A549 treated with Hydrocortisone at 1 μM for 4 hours (cell line): Measurements from ENCODE around the gene RND2. TPM values are rescaled to one million over a fixed set of nuclear protein-coding genes. Genes with fewer than 3 reads are reported as not detected.

Source experiments
- total RNA-seq: library from RNA; stranded (reverse); fragments of 200-300 nt; extraction: Qiagen RNA extraction; gene quantifications from 5 replicates; pipeline ENCODE4 v1.2.3, GENCODE V29; 2022

Gene RND2, protein sequence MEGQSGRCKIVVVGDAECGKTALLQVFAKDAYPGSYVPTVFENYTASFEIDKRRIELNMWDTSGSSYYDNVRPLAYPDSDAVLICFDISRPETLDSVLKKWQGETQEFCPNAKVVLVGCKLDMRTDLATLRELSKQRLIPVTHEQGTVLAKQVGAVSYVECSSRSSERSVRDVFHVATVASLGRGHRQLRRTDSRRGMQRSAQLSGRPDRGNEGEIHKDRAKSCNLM
- 0.07 to 0.22 TPM (median 0.15 TPM) in 5 replicates for total RNA-seq

DNA sequence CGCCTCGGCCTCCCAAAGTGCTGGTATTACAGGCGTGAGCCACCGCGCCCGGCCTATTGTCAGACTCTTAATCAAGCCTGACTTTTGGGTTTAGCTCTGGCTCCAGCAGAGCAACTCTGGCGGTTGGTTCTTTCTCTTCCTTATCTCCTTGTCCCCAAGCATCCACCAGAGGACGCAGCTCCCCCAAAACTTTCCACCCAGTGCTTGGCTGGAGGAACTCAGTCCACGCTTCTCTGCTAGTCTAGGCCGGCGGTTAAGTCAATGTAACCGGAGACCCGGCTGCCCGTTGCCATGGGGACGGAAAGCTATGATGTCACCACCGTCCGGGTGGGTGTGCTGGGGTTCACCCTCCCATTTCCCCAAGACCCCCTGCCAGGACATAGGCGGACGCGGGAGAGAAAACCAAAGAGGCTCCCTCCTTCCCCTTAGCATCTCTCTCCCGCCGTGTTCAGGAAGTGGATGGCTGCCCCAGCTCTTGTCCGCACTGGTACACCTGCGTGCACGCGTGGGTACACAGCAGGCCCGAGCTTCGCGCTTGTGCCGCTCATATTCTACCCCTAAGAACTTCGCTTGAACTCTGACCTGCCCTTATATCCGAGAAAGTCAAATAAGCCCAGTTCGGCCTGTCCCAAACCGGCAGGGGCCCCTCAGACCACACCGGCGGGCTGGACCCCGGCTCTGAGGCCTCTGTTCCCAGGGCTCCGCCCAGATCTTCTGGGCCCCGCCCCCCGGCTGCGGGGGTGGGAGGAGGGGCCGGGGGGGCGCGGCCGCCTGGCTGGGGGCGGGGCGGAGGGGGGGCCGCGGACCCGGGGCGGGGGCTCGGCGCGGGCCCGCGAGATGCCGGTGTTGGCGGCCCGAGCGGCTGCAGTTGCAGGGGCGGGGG is at the start of gene RND2:
TSS of gene RND2 (plus strand) at position 825 of the 883 bp plus-strand sequence. CDS start 117 bp downstream, outside the sequence.

DNA sequence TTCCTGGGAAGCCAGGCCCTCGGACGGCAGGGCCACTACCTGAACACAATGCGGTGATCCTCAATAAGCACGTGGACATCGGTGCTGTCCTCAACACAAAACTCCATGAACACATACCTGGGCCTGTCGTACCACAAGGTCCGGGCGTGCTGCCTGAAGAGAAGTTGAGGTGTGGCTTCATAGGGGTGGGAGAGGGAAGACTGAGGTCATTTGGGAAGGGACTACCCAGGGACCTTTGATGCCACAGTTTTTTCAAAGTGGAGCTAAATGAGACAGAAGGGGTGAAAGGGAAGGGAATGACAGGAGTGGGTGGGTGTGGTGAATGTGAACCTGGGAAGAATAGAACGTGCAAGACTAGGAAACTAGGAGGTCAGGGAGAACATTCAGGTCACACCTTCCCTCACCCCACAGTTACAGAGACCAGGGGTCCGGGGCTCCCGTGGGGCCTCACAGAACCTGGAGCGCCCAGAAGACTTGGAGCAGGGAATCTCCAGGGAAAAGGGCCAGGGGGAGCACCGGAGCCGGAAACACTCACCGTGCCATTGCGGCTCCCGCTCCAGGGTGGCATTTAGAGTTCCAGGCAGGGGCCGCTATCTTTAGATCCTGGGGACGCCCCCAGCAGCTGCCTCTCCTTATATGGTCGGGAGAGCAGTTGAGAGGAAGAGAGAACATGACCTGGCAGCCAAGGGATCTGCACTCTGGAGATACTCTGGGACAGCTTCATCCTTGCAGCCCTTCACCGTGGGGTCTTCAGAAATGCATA is 45.3 kb upstream of the RND2 start, which contains the start of gene PTGES3L:
TSS of gene PTGES3L (minus strand) at position 570 of the 763 bp plus-strand sequence. CDS start at position 543, 27 bp downstream.

DNA sequence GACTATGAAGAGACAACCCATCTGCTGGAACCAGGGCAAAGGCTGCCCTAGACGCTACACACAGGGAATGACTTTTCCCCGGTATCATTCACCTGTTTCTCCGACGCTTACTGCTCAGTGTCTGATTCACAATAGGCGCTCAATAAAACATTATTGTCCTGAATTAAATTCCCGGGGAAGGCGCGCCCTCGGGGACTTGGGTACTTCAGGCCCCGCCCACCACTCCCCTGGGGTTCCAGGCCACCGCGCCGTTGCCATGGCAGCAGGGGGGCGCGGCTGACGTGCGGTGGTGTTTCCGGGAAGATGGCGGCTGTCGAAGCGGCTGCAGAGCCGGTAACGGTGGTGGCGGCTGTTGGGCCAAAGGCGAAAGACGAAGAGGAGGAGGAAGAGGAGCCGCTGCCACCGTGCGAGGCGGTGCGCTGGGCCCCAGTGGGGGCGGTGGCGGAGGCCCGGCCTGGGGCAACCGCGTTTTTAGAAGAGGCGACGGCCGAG is 44.7 kb upstream of the RND2 start, which contains the start of gene RUNDC1:
TSS of gene RUNDC1 (plus strand) at position 292 of the 492 bp plus-strand sequence. CDS start at position 304, 12 bp downstream.

DNA sequence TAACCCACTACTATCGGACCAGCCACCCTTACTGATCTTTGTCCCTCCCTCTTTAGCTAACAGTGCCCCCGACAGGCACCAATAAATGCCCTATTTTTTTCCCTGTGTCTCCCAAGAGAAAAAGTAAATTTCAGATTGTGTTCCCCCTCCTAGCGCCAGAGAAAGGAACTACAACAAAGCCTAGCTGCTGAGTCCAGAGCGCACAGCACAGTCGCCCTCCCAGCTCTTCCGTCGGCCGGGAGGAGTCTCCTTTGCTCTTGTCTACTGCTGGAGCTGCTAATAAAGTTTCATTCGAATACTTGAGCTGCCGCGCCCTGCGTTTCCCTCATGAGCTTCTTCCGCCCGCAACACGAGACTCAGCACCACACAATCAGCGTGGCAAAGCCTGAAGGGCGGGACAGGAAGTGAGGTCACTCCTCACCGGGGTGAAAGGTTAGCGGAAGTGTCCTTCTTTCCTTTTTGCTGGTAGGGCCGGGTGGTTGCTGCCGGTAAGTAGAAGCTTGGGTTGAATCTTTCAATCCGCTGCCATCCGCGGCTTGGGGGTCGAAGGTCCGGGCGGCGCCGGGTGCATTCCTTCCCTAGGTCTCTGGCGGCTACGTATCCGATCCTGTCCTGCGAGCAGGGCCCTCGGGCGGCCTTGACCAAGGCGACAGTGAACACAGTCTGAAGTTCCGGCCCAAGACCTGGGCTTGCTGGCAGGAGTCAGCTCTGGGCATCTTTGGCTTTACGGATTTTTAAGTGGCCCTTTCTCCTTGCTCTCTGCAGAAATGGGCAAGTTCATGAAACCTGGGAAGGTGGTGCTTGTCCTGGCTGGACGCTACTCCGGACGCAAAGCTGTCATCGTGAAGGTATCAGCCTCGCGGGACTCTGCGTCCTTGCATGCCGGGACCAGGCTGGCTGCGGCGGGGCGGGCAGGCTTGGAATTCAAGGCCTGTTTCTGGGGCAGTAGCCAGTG is 26.8 kb upstream of the RND2 start, which contains the start of gene RPL27:
TSS of gene RPL27 (plus strand) at position 436 of the 955 bp plus-strand sequence. CDS start at position 768, 332 bp downstream.

DNA sequence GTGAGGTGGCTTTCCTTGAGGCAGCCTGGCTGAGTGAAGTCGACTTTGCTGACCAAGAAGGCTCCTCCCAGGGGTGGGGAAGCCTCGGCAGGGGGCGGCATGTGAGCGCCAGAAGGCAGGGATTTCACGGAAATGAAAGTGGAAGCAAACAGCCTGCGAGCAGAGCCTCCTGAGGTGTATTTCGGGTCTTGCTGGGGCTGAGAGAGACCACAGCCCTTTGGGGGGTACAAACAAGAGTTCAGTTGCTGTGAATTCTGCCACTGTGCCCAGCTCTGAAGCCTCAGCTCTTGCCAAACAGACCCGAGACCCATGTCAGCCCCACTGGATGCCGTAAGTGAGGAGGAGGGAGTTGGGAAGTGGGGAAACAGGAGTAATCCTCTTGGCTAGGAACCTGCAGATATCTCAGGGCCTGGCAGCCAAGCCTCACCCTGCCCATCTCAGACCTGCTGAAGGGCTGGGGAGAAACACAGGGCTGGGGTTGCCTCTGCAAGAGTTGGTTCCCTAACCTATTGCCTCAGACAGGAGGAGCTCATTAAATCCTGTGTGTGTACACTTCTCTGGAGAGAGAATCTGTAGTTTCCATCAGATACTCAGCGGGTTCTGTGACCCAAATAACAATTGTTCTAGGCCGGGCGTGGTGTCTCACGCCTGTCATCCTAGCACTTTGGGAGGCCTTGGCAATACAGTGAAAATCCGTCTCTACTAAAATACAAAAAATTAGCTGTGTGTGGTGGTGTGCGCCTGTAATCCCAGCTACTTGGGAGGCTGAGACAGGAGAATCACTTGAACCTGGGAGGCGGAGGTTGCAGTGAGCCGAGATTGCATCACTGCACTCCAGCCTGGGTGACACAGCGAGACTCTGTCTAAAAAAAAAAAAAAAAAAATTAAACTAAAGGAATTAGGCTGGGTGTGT is 18.1 kb upstream of the RND2 start, which contains the start of gene IFI35:
TSS of gene IFI35 (plus strand) at position 146 of the 913 bp plus-strand sequence. CDS start at position 310, 164 bp downstream.

DNA sequence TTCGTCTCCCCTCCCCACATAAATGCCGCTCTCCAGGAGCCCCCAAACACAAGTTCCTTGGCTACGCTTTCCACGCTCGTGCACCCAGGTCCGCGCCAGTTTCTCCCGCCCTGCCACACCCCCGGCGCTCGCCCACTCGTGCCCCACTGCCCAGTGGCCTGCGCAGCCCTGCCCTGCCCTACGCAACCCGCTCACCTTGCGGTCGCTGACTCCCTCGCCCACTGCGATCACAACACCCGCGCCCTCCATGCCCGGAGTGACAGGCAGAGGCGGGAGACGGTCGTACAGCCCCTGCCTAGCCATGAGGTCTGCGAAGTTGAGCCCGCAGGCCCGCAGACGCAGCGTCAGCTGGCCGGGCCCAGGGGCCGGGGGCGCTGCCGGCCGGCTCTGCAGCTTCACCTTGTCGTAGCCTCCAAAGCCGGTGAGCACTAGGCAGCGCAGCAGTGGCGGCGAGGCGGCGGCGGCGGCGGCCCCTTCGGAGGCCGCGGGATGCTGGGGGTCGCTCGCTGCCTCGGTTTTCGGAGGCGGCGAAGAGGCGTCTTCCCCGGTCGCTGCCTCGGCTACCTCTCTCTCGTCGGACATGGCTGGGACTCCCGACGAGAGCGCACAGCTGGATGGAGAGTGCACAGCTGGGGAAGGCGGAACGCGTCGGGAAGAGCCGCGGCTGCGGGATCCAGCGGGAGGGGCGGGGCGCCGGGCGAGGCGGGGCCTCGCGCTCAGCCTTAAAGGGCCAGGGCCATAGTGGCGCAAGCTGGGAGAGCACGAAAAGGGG is 3.1 kb upstream of the RND2 start, which contains the start of gene VAT1:
TSS of gene VAT1 (minus strand) at position 645 of the 772 bp plus-strand sequence. CDS start at position 582, 63 bp downstream.

Other genes with a start within 250 kb of the RND2 start
- gene WNK4, start 244.6 kb upstream of the RND2 start, total RNA-seq = 1.0 to 1.7 TPM (median 1.2 TPM) in 5 replicates
- 106 to 148 TPM (median 136 TPM) in 5 replicates for gene COA3, start 226.5 kb upstream of the RND2 start, total RNA-seq
- 0.09 to 0.17 TPM (median 0.13 TPM) in 3 of 5 replicates, not detected in the others for gene CNTD1, start 226.4 kb upstream of the RND2 start, total RNA-seq
- gene BECN1, start 200.9 kb upstream of the RND2 start, total RNA-seq = 72.3 to 106 TPM (median 77.4 TPM) in 5 replicates
- 222 to 326 TPM (median 227 TPM) in 5 replicates for gene PSME3, start 191.8 kb upstream of the RND2 start, total RNA-seq
- gene AOC2, start 180.7 kb upstream of the RND2 start, total RNA-seq = 1.6 to 2.4 TPM (median 2.0 TPM) in 5 replicates
- 1.1 to 2.1 TPM (median 1.4 TPM) in 5 replicates for gene AOC3, start 174.0 kb upstream of the RND2 start, total RNA-seq
- 0.14 TPM in 1 of 5 replicates, not detected in the others for gene G6PC1, start 124.4 kb upstream of the RND2 start, total RNA-seq
- gene AARSD1, start 60.8 kb upstream of the RND2 start, total RNA-seq = 52.7 to 63.5 TPM (median 56.9 TPM) in 5 replicates
- gene PTGES3L, start 45.2 kb upstream of the RND2 start, total RNA-seq = 0.95 to 1.4 TPM (median 1.1 TPM) in 5 replicates
- gene RUNDC1, start 44.7 kb upstream of the RND2 start, total RNA-seq = 19.7 to 22.3 TPM (median 21.1 TPM) in 5 replicates
- 2,950 to 3,217 TPM (median 3,086 TPM) in 5 replicates for gene RPL27, start 26.8 kb upstream of the RND2 start, total RNA-seq
- gene IFI35, start 18.4 kb upstream of the RND2 start, total RNA-seq = 15.8 to 21.1 TPM (median 18.4 TPM) in 5 replicates
- 230 to 245 TPM (median 244 TPM) in 5 replicates for gene VAT1, start 2.8 kb upstream of the RND2 start, total RNA-seq
- 22.1 to 36.5 TPM (median 24.7 TPM) in 5 replicates for gene BRCA1, start 100.1 kb downstream of the RND2 start, total RNA-seq
- gene NBR1, start 146.0 kb downstream of the RND2 start, total RNA-seq = 30.9 to 51.4 TPM (median 39.8 TPM) in 5 replicates
- gene TMEM106A, start 186.6 kb downstream of the RND2 start, total RNA-seq = 0.76 to 1.5 TPM (median 1.1 TPM) in 5 replicates
- 0.12 TPM in 1 of 5 replicates, not detected in the others for gene CCDC200, start 203.4 kb downstream of the RND2 start, total RNA-seq
- not detected in 5 replicates for gene RNU2-1, start 208.7 kb downstream of the RND2 start, total RNA-seq